HG03442 (cell line): ENCODE measurements around the gene IDE.
"Not testable (repeated sequence)": the region's sequence is repeated elsewhere in the genome, so short reads cannot be mapped to it uniquely, and the experiment has no call there.

Source experiments
- ATAC-seq: cut with Tn5 transposase; IDR thresholded peaks from one replicate; pipeline ENCODE4 v1.9.1; 2021; ENCODE audit warnings: mild to moderate bottlenecking, moderate library complexity; ENCODE audit not compliant: unreplicated experiment

Gene IDE

GRCh38 chr10:92573798-92574547 lies at the start of gene IDE:
Gene IDE, minus strand, starts transcription at chr10:92574093. Its CDS starts 74 bp downstream, at chr10:92574019.
- ATAC-seq: peak; percentile 63

DNA sequence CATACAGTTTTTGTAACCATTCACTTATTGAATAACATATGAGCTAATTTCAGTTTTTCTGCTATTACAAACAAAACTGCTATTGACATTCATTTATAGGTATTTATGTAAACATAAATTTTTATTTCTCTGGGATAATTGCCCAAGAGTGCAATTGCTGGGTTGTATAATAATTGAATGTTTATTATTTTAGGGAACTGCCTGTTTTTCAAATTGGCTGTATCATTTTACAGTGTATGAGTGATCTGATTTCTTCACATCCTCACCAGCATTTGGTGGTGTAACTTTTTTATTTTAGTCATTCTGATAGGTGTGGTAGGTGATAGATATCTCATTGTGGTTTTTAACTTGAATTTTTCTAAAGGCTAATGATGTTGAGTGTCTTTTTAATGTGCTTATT lies 45.5 kb upstream of the IDE start:
- no peak for ATAC-seq

- ATAC-seq: no peak
Measured at GRCh38 chr10:92615515-92615914, 41.6 kb upstream of the IDE start.

DNA sequence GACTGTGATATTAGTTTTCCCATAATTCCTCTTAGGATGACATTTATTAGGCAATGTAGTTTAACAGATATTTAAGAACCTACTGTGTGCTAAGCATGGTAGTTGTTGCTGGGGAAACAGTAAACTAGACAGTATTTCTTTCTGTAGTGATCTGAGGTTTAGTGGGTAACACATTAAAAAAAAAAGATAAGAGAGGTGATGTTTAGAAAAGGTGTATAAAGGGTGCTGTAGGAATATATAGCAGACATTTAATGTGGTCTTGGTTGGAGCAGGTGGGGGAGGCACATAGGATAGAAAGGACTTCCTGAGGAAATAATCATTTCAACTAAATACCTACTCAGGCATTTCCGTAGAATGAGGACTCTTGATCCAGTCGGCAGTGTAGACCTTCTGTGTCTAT lies 30.9 kb upstream of the IDE start:
- ATAC-seq: no peak

DNA sequence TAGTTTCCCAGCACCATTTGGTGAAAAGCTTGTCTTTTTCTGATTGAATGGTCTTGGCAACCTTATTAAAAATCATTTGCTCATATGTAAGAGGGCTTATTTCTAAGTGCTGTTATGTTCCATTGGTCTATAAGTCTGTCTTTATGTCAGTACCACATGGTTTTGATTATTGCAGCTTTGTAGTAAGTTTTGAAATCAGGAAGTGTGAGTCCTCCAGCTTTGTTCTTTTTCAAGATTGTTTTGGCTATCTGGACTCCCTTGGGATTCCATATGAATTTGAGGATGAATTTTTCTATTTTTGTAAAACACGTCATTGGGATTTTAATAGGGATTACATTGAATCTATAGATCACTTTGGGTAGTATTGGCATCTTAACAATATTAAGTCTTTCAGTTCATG lies 24.4 kb upstream of the IDE start:
- no peak for ATAC-seq

DNA sequence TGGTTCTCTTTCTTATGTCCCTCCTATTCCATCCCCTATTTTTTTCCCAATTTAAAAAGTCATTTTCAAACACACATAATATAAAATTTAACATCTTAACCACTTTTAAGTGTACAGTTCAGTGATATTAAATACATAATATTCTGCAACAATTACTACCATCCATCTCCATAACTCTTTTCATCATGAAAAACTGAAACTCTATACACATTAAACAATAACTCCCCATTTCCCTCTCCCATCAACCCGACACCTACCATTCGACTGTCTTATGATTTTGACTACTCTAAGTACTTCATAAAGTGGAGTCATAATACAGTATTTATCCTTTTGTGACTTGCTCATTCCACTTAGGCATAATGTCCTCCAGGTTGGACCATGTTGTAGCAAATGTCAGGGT lies 21.6 kb upstream of the IDE start:
- no peak for ATAC-seq

GRCh38 chr10:92593619-92594588 lies 20.0 kb upstream of the IDE start:
- no peak for ATAC-seq

DNA sequence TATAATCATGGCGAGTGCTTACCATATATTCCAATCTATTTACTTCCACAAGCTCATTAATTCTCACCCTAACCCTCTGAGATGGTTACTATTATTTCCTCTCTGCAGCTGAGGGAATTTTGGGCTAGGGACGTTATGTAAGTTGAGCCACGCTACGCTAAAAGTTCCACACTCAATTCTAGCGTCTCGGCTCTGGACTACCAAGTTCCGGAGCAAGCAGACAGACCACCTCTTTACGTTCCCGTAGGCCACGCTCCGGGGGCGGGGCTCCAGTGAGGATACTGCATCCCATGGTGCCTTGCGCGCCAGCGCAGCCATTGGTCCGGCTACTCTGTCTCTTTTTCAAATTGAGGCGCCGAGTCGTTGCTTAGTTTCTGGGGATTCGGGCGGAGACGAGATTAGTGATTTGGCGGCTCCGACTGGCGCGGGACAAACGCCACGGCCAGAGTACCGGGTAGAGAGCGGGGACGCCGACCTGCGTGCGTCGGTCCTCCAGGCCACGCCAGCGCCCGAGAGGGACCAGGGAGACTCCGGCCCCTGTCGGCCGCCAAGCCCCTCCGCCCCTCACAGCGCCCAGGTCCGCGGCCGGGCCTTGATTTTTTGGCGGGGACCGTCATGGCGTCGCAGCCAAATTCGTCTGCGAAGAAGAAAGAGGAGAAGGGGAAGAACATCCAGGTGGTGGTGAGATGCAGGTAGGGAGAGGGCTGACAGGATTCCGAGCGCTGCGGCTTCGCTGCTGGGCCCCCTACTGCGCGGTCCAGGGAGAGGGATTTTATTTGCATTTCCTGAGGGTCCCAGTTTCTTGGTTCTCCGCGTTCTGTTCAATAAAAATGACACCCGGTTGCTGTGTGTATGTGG lies 19.1 kb upstream of the IDE start, which contains the start of gene KIF11:
KIF11 (plus strand) TSS at position 370 of the 858 bp plus-strand sequence; CDS start at position 616, 246 bp downstream.
- peak; percentile 74 for ATAC-seq

GRCh38 chr10:92591550-92592022 lies 17.7 kb upstream of the IDE start:
- peak; percentile 72 for ATAC-seq

DNA sequence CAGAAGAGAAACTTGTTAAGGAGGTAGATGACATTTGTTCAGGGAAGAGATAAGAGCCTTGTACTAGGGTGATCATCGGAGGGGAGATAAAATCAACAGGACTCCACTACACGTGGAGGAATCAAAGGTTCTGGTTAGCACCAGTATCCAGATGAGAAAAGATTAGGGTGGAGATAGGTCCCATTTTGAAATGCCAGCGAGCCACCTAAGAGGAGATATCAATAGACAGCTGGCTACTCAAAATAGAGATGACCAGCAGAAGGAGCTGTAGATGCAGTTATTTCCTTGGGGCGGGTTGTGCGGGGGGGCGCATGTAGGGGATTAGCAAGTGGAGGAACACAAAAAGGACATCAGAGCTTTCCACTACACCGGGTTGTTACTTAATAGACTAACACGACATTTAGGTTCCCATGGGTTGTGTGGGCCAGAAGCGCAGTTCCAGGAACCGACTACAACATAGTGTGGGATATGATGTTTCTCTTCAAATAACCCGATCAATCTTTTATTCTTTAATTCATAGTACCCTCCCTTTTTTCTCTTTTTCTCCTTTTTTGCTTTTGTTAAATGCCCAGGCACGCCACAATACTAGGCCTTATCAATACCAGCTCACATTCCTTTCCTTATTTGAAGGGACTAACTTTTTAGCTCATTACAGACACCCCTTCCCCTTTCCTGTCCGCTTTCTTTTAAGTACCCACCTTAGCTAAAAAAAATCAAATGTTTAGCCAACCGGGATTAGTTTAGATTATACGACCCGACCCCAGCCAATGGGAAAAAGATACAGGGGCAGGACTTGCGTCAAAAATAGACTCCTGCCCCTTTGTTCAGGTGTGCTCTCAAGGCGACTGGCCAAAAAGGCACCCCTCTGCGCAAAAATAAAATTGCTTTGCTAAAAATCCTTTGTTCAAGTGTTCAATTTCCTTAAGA lies 17.0 kb upstream of the IDE start:
- ATAC-seq: peak; percentile 0

GRCh38 chr10:92582347-92582746 lies 8.5 kb upstream of the IDE start:
- not testable (repeated sequence) for ATAC-seq

- no peak for ATAC-seq
Measured at GRCh38 chr10:92575961-92576360, 2.1 kb upstream of the IDE start.

GRCh38 chr10:92574548-92575261 lies 812 bp upstream of the IDE start:
- ATAC-seq: peak; percentile 9

DNA sequence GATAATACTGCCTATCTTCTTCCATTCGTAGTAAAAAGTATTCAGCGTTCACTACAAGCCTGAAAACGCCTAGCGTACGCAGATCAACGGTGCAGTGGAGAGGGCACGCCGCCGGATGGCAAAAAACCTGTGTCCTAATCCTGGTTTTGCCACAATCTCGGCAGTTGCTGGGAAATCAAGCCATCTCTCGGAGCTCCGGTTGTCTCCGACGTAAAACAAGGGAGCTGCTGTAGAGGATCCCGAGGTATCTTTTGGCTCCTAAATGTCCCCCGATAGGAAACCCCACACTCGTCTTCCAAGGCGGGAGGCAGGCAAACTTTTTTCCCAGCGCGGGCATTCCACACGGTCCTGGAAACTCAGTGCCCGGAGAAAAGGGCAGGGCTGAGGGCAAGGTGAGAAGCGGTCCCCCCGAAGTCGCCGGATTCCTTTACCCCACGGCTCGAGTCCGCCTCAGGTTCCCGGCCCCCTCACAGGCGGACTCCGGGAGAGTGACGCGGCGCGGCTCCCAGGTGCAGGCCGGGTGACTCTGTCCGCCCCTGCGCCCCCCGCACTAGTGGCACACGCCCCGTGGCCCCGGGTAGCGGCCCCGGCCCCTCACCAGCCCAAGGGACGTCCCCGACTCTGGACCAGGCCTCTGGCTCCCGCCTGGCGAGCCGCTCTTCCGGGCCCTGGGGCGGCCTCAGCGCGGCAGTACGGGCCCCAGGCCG lies 649 bp downstream of the IDE start:
- peak; percentile 32 for ATAC-seq

DNA sequence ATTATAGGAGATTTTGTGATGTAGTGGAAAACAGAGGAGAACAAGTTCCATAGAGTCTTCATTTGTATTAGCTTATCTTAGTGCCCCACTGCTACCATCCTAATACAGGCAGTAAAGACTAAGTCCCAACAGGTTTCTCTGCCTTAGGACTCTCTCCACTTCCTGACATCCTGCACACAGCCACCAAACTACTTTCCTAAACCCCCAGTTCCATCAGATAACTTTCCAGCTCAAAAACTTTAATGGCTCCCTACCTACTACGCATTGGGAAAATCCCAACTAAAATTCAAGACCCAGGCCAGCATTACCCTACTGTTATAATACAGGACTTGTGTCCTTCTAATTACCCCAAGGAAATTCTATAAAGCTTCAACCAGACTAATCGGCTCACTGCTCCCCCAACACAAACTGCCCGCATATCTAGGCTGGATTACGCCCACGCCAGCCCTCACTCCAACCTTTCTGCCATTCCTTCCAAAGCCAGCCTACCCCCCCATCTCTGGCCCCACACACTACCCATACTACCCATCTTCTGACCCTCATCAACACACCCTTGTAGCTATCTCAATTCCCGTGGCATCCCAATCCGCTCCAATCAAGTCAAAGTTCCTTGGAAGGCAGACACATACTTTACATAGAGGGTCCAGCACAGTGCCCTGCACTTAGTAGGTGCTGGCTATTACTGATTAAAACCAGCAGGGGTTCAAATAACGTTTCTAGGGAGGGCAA lies 1.4 kb downstream of the IDE start:
- ATAC-seq: no peak

- ATAC-seq: no peak
Measured at GRCh38 chr10:92571649-92572048, 2.2 kb downstream of the IDE start.

- not testable (repeated sequence) for ATAC-seq
Measured at GRCh38 chr10:92569663-92570062, 4.2 kb downstream of the IDE start.

DNA sequence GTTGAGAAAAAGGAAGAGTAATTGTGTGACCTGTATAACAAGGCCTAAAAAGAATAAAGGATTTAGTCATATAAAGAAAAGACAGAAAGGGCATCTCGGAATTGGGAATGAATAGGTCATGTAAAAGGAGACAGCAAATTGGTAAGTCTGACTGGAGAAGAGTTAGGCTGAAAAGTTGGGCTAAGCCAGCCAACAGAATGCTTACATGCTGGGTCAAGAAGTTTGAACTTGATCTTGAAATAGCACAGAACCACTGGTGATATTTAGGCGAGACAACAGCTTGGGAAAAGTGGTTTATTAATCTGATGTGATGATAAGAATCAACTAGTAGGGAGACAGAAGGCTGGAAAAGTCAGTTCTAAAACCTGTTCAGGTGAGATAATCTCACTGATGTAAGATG lies 4.8 kb downstream of the IDE start:
- ATAC-seq: no peak
